K562 (cell line): ENCODE measurements around the gene PCBD2. TPM values are rescaled to one million over a fixed set of nuclear protein-coding genes. Genes with fewer than 3 reads are reported as not detected.

Experiments
- CHD7 ChIP-seq: fragments of 200-600 bp; sonication (generic); IDR thresholded peaks from one replicate; pipeline ENCODE4 v1.6.1; 2012; ENCODE audit warnings: mild to moderate bottlenecking, low read depth, low read length, inconsistent platforms
- HDAC3 ChIP-seq: fragments of 450-650 bp; IDR thresholded peaks from 2 replicates; pipeline ENCODE4 v1.6.1; 2018; ENCODE audit warnings: borderline replicate concordance, mild to moderate bottlenecking, moderate library complexity; ENCODE audit not compliant: partially characterized antibody
- KLF16 ChIP-seq: IDR thresholded peaks from 2 replicates; pipeline ENCODE4 v1.6.1; 2016; ENCODE audit warnings: antibody characterized with exemption
- SNRNP70 ChIP-seq: fragments of 200-400 bp; formaldehyde crosslinking; optimal IDR thresholded peaks from 2 replicates; pipeline ENCODE3; 2017; ENCODE audit warnings: low read depth, low read length
- SREBF2 ChIP-seq: sonication (generic); formaldehyde crosslinking; IDR thresholded peaks from 2 replicates; pipeline ENCODE4 v1.4.0; 2020; ENCODE audit warnings: mild to moderate bottlenecking, missing genetic modification reagents
- ZNF24 ChIP-seq: fragments of 450-650 bp; IDR thresholded peaks from 2 replicates; pipeline ENCODE4 v1.6.1; 2016
- ZNF592 ChIP-seq: fragments of 450-650 bp; IDR thresholded peaks from 2 replicates; pipeline ENCODE4 v1.6.1; 2017; ENCODE audit warnings: antibody characterized with exemption, mild to moderate bottlenecking
- ZNF740 ChIP-seq, 3 experiments: fragments of 200-800 bp in 1 of 3; sonication (Bioruptor generic) in 1 of 3; sonication (generic) in 1 of 3; formaldehyde crosslinking in 1 of 3; IDR thresholded peaks; 2 replicates each; pipeline versions ENCODE4 v1.6.1 to v1.8.0; 2016 to 2022; ENCODE audit warnings: mild to moderate bottlenecking in 2 of 3, missing compliant biosample characterization in 2 of 3, missing genetic modification characterization in 2 of 3, missing genetic modification reagents in 1 of 3
- polyA plus RNA-seq, 8 experiments: library from polyadenylated mRNA; depleted of rRNA in 4 of 8; stranded (reverse) in 5 of 8; unstranded in 3 of 8; fragments of >200 nt; fragmentation: Nextera tagmentation in 2 of 8; fragmentation: Illumina TruSeq in 1 of 8; extraction: Ambion mirVana in 2 of 8; extraction: Trizol in 1 of 8; gene quantifications; 2 replicates each; pipeline versions ENCODE4 v1.2.1 to v1.2.3, GENCODE V29; 2011 to 2014; ENCODE audit warnings: inconsistent platforms in 1 of 8, missing spikeins in 1 of 8
- total RNA-seq, 7 experiments: library from RNA; depleted of rRNA in 6 of 7; stranded (reverse); fragments of >200 nt in 6 of 7; fragmentation: Illumina TruSeq in 2 of 7; extraction: Trizol in 2 of 7; gene quantifications; 2 replicates each; pipeline versions ENCODE4 v1.2.1 to v1.2.3, GENCODE V29; 2011 to 2021; ENCODE audit warnings: low replicate concordance in 1 of 7

The PCBD2 gene
- total and polyA plus RNA-seq, 9 of the 15 experiments (the other 6 are each of a cell fraction or from before 2014, with no cell fraction given) = 5.2 to 13.8 (median 7.8) TPM

GRCh38 chr5:134873987-134874830, 30.7 kb upstream of the PCBD2 start, which contains the start of gene TXNDC15 (continued):
- TF ChIP-seq CHD7 (no peak), HDAC3 (no peak), SNRNP70 (no peak), KLF16 (no peak), ZNF740 (CRISPR knock-in tag; IDR thresholded peaks at IDR 0.05) (peak; percentile 16; the same call in 1 of the 2 replicates), ZNF740 (tag; IDR thresholded peaks at IDR 0.05) (no peak), ZNF24 (no peak), SREBF2 (CRISPR knock-in tag) (no peak), ZNF592 (peak; percentile 60)
